CD4-positive, CD25-positive, alpha-beta regulatory T cell (primary cell): ENCODE data around the gene NUP93. TPM values are rescaled to one million over a fixed set of nuclear protein-coding genes. Genes with fewer than 3 reads are reported as not detected.

Source experiments
- ATAC-seq, 2 donors: fragments of 150-1000 bp; cut with Tn5 transposase; one replicate each; pipeline ENCODE4 v1.10.0; 2021; ENCODE audit warnings: low read depth in 2 of 2, moderate number of reproducible peaks in 2 of 2, moderate library complexity in 1 of 2
- DNase-seq, 3 donors: peaks; one replicate each; pipeline versions ENCODE4 v3.0.0 to v3.0.0-alpha.2; 2012 to 2022; ENCODE audit warnings: mixed read lengths in 1 of 3
- H3K27ac ChIP-seq: one replicate; pipeline ENCODE4 v1.7.0; 2013; ENCODE audit warnings: mild to moderate bottlenecking, low read length; ENCODE audit not compliant: insufficient read depth, poor library complexity, severe bottlenecking
- H3K27me3 ChIP-seq: one replicate; pipeline ENCODE4 v1.7.0; 2013; ENCODE audit warnings: low read length; ENCODE audit not compliant: control insufficient read depth, insufficient read depth
- H3K36me3 ChIP-seq: one replicate; pipeline ENCODE4 v1.7.0; 2013; ENCODE audit warnings: mild to moderate bottlenecking, low read length, moderate library complexity; ENCODE audit not compliant: control insufficient read depth, insufficient read depth
- H3K4me1 ChIP-seq: 2 replicates; pipeline ENCODE4 v1.7.0; 2013; ENCODE audit warnings: mild to moderate bottlenecking, low read length; ENCODE audit not compliant: insufficient read depth, control insufficient read depth, poor library complexity, severe bottlenecking
- H3K4me3 ChIP-seq: one replicate; pipeline ENCODE4 v1.7.0; 2013; ENCODE audit warnings: low read depth, mild to moderate bottlenecking, low read length, moderate library complexity
- H3K9me3 ChIP-seq, 2 experiments: 1 replicate in 1 of 2; 2 replicates in 1 of 2; pipeline ENCODE4 v1.7.0; 2013; ENCODE audit warnings: low read length in 2 of 2, mild to moderate bottlenecking in 1 of 2, moderate library complexity in 1 of 2; ENCODE audit not compliant: control insufficient read depth in 2 of 2
- H3K27ac Mint-ChIP-seq, 3 donors: one replicate each; pipeline ENCODE4 v1.8.0; 2020 to 2022; ENCODE audit warnings: mild to moderate bottlenecking in 3 of 3, mixed read lengths in 3 of 3, moderate library complexity in 2 of 3
- H3K27me3 Mint-ChIP-seq: one replicate; pipeline ENCODE4 v1.8.0; 2022; ENCODE audit warnings: mild to moderate bottlenecking, mixed read lengths
- H3K36me3 Mint-ChIP-seq: one replicate; pipeline ENCODE4 v1.8.0; 2020; ENCODE audit warnings: mixed read lengths
- H3K4me1 Mint-ChIP-seq, 4 donors: one replicate each; pipeline ENCODE4 v1.8.0; 2020 to 2022; ENCODE audit warnings: mixed read lengths in 4 of 4, mild to moderate bottlenecking in 1 of 4
- H3K4me3 Mint-ChIP-seq, 4 donors: one replicate each; pipeline ENCODE4 v1.8.0; 2020 to 2022; ENCODE audit warnings: mild to moderate bottlenecking in 4 of 4, mixed read lengths in 4 of 4, moderate library complexity in 3 of 4
- H3K9me3 Mint-ChIP-seq, 7 donors: one replicate each; pipeline ENCODE4 v1.8.0; 2020 to 2022; ENCODE audit warnings: mixed read lengths in 7 of 7, mild to moderate bottlenecking in 3 of 7, moderate library complexity in 2 of 7
- polyA plus RNA-seq, 4 donors: library from polyadenylated mRNA; unstranded; fragments of 300-500 nt; fragmentation: Illumina TruSeq; gene quantifications; one replicate each; pipeline ENCODE4 v1.2.3, GENCODE V29; 2021
- total RNA-seq: library from RNA; stranded (reverse); gene quantifications from one replicate; pipeline ENCODE4 v1.2.3, GENCODE V29; 2022

Gene NUP93
- total and polyA plus RNA-seq, 5 donors from 2014 or later: 55.0 to 92.7 (median 77.8) TPM

- Histone ChIP-seq H3K9me3 (no peaks in the 10 kb centered on the region), H3K27ac (no peak overlapping the region), H3K4me1 (no peaks in the 10 kb centered on the region), H3K4me3 (no peak overlapping the region), H3K27me3 (no peaks in the 10 kb centered on the region), H3K36me3 (peaks cover 71% of the 10 kb centered on the region)
- no peak for DNase-seq
- H3K27me3 Mint-ChIP-seq: no peaks in the 10 kb centered on the region
- no peaks in the 10 kb centered on the region for H3K9me3 Mint-ChIP-seq
- H3K4me3 Mint-ChIP-seq: no peak overlapping the region
- peak overlapping the region in 1 of 3 donors; percentile 44 for H3K27ac Mint-ChIP-seq
- ATAC-seq: no peak
- H3K4me1 Mint-ChIP-seq: peaks cover 0 to 20% (median 6%) of the 10 kb centered on the region in 4 donors
- H3K36me3 Mint-ChIP-seq: peaks cover 75% of the 10 kb centered on the region
Observed at GRCh38 chr16:56835320-56835719, 105.4 kb downstream of the NUP93 start.

- Histone ChIP-seq H3K27me3 (no peaks in the 10 kb centered on the region), H3K4me1 (no peaks in the 10 kb centered on the region), H3K36me3 (peaks cover 67% of the 10 kb centered on the region), H3K4me3 (no peak overlapping the region), H3K9me3 (no peaks in the 10 kb centered on the region), H3K27ac (no peak overlapping the region)
- Mint-ChIP-seq H3K36me3 (peaks cover 74% of the 10 kb centered on the region), H3K27me3 (no peaks in the 10 kb centered on the region), H3K4me1 (peaks cover 0 to 20% (median 6%) of the 10 kb centered on the region in 4 donors), H3K9me3 (no peaks in the 10 kb centered on the region), H3K27ac (peak overlapping the region in 2 of 3 donors; percentile 20 to 77), H3K4me3 (no peak overlapping the region)
- DNase-seq (no peak), ATAC-seq (no peak)
Observed at GRCh38 chr16:56836410-56837230, 106.7 kb downstream of the NUP93 start.

- Histone ChIP-seq H3K4me3 (no peak overlapping the region), H3K4me1 (no peaks in the 10 kb centered on the region), H3K27ac (no peak overlapping the region), H3K36me3 (peaks cover 67% of the 10 kb centered on the region), H3K27me3 (no peaks in the 10 kb centered on the region), H3K9me3 (no peaks in the 10 kb centered on the region)
- no peak overlapping the region for H3K4me3 Mint-ChIP-seq
- no peaks in the 10 kb centered on the region for H3K27me3 Mint-ChIP-seq
- peak overlapping the region in 1 of 3 donors; percentile 44 for H3K27ac Mint-ChIP-seq
- ATAC-seq (no peak), DNase-seq (no peak)
- H3K36me3 Mint-ChIP-seq: peaks cover 70% of the 10 kb centered on the region
- H3K4me1 Mint-ChIP-seq: peaks cover 0 to 20% (median 6%) of the 10 kb centered on the region in 4 donors
- no peaks in the 10 kb centered on the region for H3K9me3 Mint-ChIP-seq
Observed at GRCh38 chr16:56838622-56839337, 108.9 kb downstream of the NUP93 start.

GRCh38 chr16:56841233-56841632, 111.3 kb downstream of the NUP93 start:
- H3K9me3 ChIP-seq: no peaks in the 10 kb centered on the region
- Mint-ChIP-seq H3K36me3 (peaks cover 60% of the 10 kb centered on the region), H3K9me3 (no peaks in the 10 kb centered on the region), H3K4me3 (no peak overlapping the region), H3K27ac (peak overlapping the region in 1 of 3 donors; percentile 15), H3K27me3 (no peaks in the 10 kb centered on the region), H3K4me1 (peaks cover 0 to 20% (median 6%) of the 10 kb centered on the region in 4 donors)
- peaks cover 63% of the 10 kb centered on the region for H3K36me3 ChIP-seq
- ATAC-seq: no peak
- H3K27ac ChIP-seq: no peak overlapping the region
- H3K27me3 ChIP-seq: no peaks in the 10 kb centered on the region
- no peaks in the 10 kb centered on the region for H3K4me1 ChIP-seq
- no peak overlapping the region for H3K4me3 ChIP-seq
- no peak for DNase-seq

- Histone ChIP-seq H3K4me1 (no peaks in the 10 kb centered on the region), H3K4me3 (no peak overlapping the region), H3K36me3 (peaks cover 60% of the 10 kb centered on the region), H3K27ac (no peak overlapping the region), H3K27me3 (no peaks in the 10 kb centered on the region), H3K9me3 (no peaks in the 10 kb centered on the region)
- H3K4me3 Mint-ChIP-seq: no peak overlapping the region
- H3K27me3 Mint-ChIP-seq: no peaks in the 10 kb centered on the region
- H3K4me1 Mint-ChIP-seq: peaks cover 0 to 21% (median 7%) of the 10 kb centered on the region in 4 donors
- no peak for DNase-seq
- ATAC-seq: no peak
- peaks cover 56% of the 10 kb centered on the region for H3K36me3 Mint-ChIP-seq
- H3K27ac Mint-ChIP-seq: peak overlapping the region in 1 of 3 donors; percentile 15
- H3K9me3 Mint-ChIP-seq: no peaks in the 10 kb centered on the region
Observed at GRCh38 chr16:56841659-56842058, 111.7 kb downstream of the NUP93 start.

GRCh38 chr16:56842133-56842532, 112.2 kb downstream of the NUP93 start:
- no peaks in the 10 kb centered on the region for H3K4me1 ChIP-seq
- no peak overlapping the region for H3K4me3 ChIP-seq
- peaks cover 56% of the 10 kb centered on the region for H3K36me3 ChIP-seq
- Mint-ChIP-seq H3K27me3 (no peaks in the 10 kb centered on the region), H3K4me1 (peaks cover 4 to 26% (median 12%) of the 10 kb centered on the region in 4 donors), H3K9me3 (no peaks in the 10 kb centered on the region), H3K4me3 (no peak overlapping the region), H3K27ac (no peak overlapping the region), H3K36me3 (peaks cover 51% of the 10 kb centered on the region)
- H3K9me3 ChIP-seq: no peaks in the 10 kb centered on the region
- H3K27me3 ChIP-seq: no peaks in the 10 kb centered on the region
- no peak overlapping the region for H3K27ac ChIP-seq
- no peak for ATAC-seq
- DNase-seq: no peak

- peaks cover 4% of the 10 kb centered on the region for H3K4me1 ChIP-seq
- DNase-seq (no peak), ATAC-seq (no peak)
- no peak overlapping the region for H3K27ac ChIP-seq
- Mint-ChIP-seq H3K27me3 (no peaks in the 10 kb centered on the region), H3K4me3 (no peak overlapping the region), H3K27ac (peak overlapping the region in 1 of 3 donors; percentile 53), H3K4me1 (peaks cover 9 to 36% (median 21%) of the 10 kb centered on the region in 4 donors), H3K36me3 (peaks cover 38% of the 10 kb centered on the region), H3K9me3 (peaks cover 0 to 2% (median 0%) of the 10 kb centered on the region in 7 donors)
- H3K9me3 ChIP-seq: no peaks in the 10 kb centered on the region
- H3K36me3 ChIP-seq: peaks cover 41% of the 10 kb centered on the region
- H3K4me3 ChIP-seq: no peak overlapping the region
- H3K27me3 ChIP-seq: no peaks in the 10 kb centered on the region
Observed at GRCh38 chr16:56844056-56844455, 114.1 kb downstream of the NUP93 start.
